Endothelial cell of hepatic sinusoid (primary cell): ENCODE results near the gene HMG20A.

Experiments
- in situ Hi-C: cut with HindIII; loops from 2 replicates; pipeline ENCODE4 v1.10.0; 2017; ENCODE audit warnings: low sequenced_read_pairs

The HMG20A gene

GRCh38 chr15:77495838-77496596, 75.3 kb downstream of the HMG20A start:
- in situ Hi-C loops = loop anchor here (5.0 kb wide), 1 partner anchor 39 kb away; no protein-coding TSS in a partner anchor

- in situ Hi-C loops = loop anchor here (5.0 kb wide), 1 partner anchor 39 kb away; no protein-coding TSS in a partner anchor
Observed at GRCh38 chr15:77496715-77497109, 76.0 kb downstream of the HMG20A start.

GRCh38 chr15:77497110-77497737, 76.5 kb downstream of the HMG20A start:
- in situ Hi-C loops = loop anchor here (5.0 kb wide), 1 partner anchor 40 kb away; no protein-coding TSS in a partner anchor

- in situ Hi-C loops = loop anchor here (5.0 kb wide), 1 partner anchor 41 kb away; no protein-coding TSS in a partner anchor
Observed at GRCh38 chr15:77497942-77498361, 77.3 kb downstream of the HMG20A start.

DNA sequence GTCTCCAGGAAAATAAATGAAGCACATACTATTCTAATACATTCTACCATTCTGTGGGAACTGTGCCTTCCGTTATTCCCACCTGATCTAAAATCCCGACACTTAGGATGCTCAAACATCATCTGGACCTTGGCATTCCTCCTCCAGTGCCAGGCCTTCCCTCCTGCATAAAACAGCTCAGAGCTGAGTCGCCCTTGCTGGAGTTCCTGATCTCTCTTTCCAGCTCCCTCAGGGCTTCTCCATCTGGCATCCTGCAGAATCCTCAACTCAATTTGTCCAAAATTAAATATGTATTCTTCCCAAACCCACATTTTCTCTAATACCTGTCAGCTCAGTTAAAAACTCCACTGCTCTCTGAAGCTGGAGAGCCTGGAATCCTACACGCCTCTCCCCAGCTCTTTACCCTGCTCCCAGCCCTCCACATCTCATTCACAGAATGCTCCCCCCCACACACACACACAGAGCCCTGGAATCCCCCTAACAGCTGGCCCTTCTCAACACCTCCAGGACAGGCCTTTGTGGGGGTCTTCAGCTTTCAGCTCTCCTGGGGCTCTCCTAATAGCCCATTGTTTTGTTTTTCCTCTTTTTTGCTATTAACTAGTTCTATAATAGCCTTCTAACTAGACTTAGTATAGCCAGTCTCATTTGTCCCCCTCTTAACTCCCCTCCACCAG, 78.5 kb downstream of the HMG20A start:
- in situ Hi-C loops = loop anchor here (5.0 kb wide), 1 partner anchor 42 kb away; no protein-coding TSS in a partner anchor

- in situ Hi-C loops = loop anchor here (5.0 to 10.0 kb wide), 2 partner anchors 36 to 206 kb away; no protein-coding TSS in a partner anchor
Observed at GRCh38 chr15:77500989-77501388, 80.3 kb downstream of the HMG20A start.

- in situ Hi-C loops = loop anchor here (5.0 to 10.0 kb wide), 2 partner anchors 35 to 208 kb away; no protein-coding TSS in a partner anchor
Observed at GRCh38 chr15:77502379-77503095, 81.8 kb downstream of the HMG20A start.

DNA sequence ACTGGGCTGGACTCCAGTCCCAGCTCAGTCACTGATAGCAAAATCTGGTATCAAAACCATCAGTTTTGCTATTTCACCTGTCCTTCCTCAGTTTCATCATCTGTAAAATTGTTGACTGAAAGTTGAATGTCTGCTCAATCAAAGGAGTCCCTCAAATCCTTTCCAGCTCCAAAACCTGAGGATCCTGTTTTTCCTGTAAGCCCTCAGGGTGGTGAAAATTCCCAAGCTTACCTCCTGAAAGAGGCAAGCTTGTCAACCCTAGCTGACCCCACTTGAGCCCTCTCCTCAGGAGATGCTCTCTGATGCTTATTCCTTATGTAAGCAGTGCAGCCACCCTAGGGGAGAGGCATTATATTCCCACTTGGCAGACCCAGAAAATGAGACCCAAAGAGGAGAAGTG, 82.6 kb downstream of the HMG20A start:
- in situ Hi-C loops = loop anchor here (5.0 to 10.0 kb wide), 2 partner anchors 34 to 208 kb away; no protein-coding TSS in a partner anchor

- in situ Hi-C loops = loop anchor here (5.0 to 10.0 kb wide), 2 partner anchors 34 to 209 kb away; no protein-coding TSS in a partner anchor
Observed at GRCh38 chr15:77503764-77504163, 83.1 kb downstream of the HMG20A start.

- in situ Hi-C loops = loop anchor here (5.0 to 10.0 kb wide), 2 partner anchors 33 to 210 kb away; no protein-coding TSS in a partner anchor
Observed at GRCh38 chr15:77504306-77504705, 83.6 kb downstream of the HMG20A start.

GRCh38 chr15:77504871-77505270, 84.2 kb downstream of the HMG20A start:
- in situ Hi-C loops = loop anchor here (5.0 to 10.0 kb wide), 2 partner anchors 32 to 210 kb away; no protein-coding TSS in a partner anchor

DNA sequence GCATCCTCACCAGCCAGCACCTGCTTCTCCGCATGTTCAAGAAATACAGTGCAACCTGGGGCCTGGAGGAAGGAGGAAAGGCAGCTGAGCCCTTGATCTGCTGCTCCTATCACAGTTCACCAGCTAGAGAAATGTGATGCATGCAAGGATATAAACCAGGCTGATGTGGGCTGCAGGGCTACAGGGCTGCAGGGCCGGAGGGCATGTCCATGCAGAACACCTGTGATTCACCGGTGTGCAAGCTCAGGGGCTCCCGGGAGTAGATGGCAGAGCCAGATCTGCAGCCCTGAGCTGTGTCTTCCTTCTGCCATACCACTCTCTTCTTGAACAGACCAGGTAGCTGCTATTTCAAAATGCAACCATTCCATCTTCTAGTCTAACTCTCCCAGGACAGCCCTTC, 84.9 kb downstream of the HMG20A start:
- in situ Hi-C loops = loop anchor here (10.0 kb wide), 1 partner anchor 211 kb away; no protein-coding TSS in a partner anchor

DNA sequence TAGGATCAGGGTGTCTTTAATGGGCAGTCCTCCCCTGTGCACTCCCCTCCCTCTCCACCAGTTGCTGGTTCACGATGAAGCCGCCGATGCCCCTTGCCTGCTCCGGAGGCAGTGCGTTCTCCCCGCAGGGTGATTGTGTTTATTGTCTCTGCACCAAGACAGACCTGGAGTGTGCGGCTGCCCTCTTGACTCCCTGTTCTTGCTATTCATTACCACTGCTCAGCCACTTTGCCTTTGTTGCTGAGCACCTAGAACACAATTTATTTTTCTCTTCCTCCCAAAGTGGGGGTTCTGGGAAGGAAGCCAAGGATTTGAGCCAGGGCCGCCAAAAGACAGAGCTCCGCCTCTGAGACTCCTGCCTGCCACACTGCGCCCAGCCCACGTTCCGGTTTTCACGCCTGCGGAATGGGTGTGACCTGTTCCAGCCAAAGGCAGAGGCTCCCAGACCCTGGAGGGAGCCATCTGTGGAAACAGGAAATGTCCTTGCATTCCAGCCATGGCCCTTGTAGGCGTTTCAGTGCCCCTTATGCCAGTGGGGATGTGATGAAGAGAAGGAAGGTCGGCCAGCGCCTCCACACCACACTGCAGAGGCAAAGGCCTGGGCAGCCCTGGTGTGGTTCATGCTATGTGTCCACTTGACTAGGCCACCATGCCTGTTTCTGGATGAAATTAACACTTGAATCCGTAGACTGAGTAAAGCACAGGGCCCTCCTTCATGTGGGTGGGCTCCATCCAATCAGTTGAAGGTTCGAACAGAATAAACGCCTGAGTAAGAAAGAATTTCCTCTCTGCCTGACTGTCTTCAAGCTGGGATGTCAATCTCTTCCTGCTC, 85.8 kb downstream of the HMG20A start:
- in situ Hi-C loops = loop anchor here (10.0 kb wide), 1 partner anchor 212 kb away; no protein-coding TSS in a partner anchor

- in situ Hi-C loops = loop anchor here (10.0 kb wide), 1 partner anchor 213 kb away; no protein-coding TSS in a partner anchor
Observed at GRCh38 chr15:77507143-77507897, 86.6 kb downstream of the HMG20A start.

GRCh38 chr15:77507911-77508310, 87.2 kb downstream of the HMG20A start:
- in situ Hi-C loops = loop anchor here (10.0 kb wide), 1 partner anchor 213 kb away; no protein-coding TSS in a partner anchor

DNA sequence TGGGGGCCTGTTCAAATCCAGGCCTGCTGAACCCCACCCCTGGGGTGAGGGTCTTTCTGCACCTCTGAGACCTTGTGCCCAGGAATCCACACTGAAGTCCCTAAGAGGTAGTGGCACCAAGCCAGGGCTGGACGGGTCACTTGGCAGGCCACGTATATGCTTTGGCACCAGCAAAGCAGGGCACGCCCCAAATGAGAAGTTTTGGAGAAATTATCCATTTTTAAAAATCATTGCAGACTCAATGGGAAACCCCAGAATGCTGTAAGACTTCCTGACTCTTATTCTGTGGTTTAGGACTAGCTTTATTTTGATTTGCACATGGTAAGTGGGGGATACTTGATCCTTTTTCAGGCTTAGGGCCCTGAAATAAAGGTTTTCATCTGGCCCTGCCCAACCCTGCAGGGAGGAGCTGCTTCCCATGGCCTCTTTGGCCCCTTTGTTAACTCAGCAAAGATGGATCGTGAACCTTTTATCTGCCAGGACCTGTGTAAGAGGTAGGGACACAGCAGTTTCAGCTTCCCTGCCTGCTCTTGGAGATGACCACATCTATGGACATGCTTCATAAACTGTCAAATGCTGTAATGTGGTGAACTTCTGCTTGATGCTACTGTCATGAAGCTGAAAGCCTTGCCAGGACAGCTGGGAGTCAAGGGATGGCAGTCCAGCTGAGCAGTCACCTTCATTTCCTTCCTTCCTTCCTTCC, 88.0 kb downstream of the HMG20A start:
- in situ Hi-C loops = loop anchor here (10.0 kb wide), 1 partner anchor 214 kb away; no protein-coding TSS in a partner anchor
